ENCODE results near the gene ADGRE3. TPM values are rescaled to one million over a fixed set of nuclear protein-coding genes. Genes with fewer than 3 reads are reported as not detected.

ADGRE3 gene
- total and polyA plus RNA-seq, 2 of the 8 experiments (the other 6 are each of a cell fraction or from before 2014, with no cell fraction given): not detected

DNA sequence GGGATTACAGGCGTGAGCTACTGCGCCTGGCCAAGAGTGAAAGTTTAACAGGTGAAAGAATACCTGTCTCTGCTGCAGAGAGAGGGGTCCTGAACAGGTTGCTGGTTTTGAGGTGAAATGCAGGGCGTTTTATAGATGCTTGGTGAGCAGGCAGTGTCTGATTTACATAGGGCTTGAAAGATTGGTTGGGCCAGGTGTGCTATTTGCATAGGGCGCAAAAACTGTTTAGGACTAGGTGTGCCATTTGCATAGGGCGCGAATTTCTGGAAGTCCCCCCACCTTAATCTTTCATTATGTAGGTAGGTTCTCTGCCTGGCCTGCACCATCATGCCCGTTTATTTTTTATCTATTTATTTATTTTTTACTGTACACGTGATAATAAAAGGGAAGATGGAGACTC lies 98.3 kb downstream of the ADGRE3 start (continued):
- TF ChIP-seq, protein P1, sequence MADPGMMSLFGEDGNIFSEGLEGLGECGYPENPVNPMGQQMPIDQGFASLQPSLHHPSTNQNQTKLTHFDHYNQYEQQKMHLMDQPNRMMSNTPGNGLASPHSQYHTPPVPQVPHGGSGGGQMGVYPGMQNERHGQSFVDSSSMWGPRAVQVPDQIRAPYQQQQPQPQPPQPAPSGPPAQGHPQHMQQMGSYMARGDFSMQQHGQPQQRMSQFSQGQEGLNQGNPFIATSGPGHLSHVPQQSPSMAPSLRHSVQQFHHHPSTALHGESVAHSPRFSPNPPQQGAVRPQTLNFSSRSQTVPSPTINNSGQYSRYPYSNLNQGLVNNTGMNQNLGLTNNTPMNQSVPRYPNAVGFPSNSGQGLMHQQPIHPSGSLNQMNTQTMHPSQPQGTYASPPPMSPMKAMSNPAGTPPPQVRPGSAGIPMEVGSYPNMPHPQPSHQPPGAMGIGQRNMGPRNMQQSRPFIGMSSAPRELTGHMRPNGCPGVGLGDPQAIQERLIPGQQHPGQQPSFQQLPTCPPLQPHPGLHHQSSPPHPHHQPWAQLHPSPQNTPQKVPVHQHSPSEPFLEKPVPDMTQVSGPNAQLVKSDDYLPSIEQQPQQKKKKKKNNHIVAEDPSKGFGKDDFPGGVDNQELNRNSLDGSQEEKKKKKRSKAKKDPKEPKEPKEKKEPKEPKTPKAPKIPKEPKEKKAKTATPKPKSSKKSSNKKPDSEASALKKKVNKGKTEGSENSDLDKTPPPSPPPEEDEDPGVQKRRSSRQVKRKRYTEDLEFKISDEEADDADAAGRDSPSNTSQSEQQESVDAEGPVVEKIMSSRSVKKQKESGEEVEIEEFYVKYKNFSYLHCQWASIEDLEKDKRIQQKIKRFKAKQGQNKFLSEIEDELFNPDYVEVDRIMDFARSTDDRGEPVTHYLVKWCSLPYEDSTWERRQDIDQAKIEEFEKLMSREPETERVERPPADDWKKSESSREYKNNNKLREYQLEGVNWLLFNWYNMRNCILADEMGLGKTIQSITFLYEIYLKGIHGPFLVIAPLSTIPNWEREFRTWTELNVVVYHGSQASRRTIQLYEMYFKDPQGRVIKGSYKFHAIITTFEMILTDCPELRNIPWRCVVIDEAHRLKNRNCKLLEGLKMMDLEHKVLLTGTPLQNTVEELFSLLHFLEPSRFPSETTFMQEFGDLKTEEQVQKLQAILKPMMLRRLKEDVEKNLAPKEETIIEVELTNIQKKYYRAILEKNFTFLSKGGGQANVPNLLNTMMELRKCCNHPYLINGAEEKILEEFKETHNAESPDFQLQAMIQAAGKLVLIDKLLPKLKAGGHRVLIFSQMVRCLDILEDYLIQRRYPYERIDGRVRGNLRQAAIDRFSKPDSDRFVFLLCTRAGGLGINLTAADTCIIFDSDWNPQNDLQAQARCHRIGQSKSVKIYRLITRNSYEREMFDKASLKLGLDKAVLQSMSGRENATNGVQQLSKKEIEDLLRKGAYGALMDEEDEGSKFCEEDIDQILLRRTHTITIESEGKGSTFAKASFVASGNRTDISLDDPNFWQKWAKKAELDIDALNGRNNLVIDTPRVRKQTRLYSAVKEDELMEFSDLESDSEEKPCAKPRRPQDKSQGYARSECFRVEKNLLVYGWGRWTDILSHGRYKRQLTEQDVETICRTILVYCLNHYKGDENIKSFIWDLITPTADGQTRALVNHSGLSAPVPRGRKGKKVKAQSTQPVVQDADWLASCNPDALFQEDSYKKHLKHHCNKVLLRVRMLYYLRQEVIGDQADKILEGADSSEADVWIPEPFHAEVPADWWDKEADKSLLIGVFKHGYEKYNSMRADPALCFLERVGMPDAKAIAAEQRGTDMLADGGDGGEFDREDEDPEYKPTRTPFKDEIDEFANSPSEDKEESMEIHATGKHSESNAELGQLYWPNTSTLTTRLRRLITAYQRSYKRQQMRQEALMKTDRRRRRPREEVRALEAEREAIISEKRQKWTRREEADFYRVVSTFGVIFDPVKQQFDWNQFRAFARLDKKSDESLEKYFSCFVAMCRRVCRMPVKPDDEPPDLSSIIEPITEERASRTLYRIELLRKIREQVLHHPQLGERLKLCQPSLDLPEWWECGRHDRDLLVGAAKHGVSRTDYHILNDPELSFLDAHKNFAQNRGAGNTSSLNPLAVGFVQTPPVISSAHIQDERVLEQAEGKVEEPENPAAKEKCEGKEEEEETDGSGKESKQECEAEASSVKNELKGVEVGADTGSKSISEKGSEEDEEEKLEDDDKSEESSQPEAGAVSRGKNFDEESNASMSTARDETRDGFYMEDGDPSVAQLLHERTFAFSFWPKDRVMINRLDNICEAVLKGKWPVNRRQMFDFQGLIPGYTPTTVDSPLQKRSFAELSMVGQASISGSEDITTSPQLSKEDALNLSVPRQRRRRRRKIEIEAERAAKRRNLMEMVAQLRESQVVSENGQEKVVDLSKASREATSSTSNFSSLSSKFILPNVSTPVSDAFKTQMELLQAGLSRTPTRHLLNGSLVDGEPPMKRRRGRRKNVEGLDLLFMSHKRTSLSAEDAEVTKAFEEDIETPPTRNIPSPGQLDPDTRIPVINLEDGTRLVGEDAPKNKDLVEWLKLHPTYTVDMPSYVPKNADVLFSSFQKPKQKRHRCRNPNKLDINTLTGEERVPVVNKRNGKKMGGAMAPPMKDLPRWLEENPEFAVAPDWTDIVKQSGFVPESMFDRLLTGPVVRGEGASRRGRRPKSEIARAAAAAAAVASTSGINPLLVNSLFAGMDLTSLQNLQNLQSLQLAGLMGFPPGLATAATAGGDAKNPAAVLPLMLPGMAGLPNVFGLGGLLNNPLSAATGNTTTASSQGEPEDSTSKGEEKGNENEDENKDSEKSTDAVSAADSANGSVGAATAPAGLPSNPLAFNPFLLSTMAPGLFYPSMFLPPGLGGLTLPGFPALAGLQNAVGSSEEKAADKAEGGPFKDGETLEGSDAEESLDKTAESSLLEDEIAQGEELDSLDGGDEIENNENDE (IDR thresholded peaks at IDR 0.05; ENCODE audit: insufficient replicate concordance, low read length): no peak
- TF ChIP-seq POU5F1 (IDR thresholded peaks at IDR 0.05; ENCODE audit: low read depth, low read length) (no peak), CTBP2 (IDR thresholded peaks at IDR 0.05; ENCODE audit: borderline replicate concordance, insufficient read depth, insufficient read length, low read length) (no peak), RBBP5 (IDR thresholded peaks at IDR 0.05; ENCODE audit: borderline replicate concordance, low read depth, low read length) (no peak), RNF2 (IDR thresholded peaks at IDR 0.05; ENCODE audit: borderline replicate concordance, low read depth, low read length, missing control alignments, poor library complexity, severe bottlenecking) (no peak), TCF12 (IDR thresholded peaks at IDR 0.05; ENCODE audit: low read depth, low read length) (no peak), EP300 (IDR thresholded peaks at IDR 0.05; ENCODE audit: borderline replicate concordance in 1 of 2, low read depth in 2 of 2, low read length in 2 of 2) (no peak), POLR2AphosphoS5 (IDR thresholded peaks at IDR 0.05; ENCODE audit: low read depth, low read length) (no peak), GABPA (IDR thresholded peaks at IDR 0.05; ENCODE audit: borderline replicate concordance, insufficient read depth, low read length) (no peak), BACH1 (IDR thresholded peaks at IDR 0.05; ENCODE audit: low read length) (no peak), KDM5A (IDR thresholded peaks at IDR 0.05; ENCODE audit: low read length) (no peak)
